Endothelial cell of umbilical vein (primary cell): ENCODE data around the gene LDHD. TPM values are rescaled to one million over a fixed set of nuclear protein-coding genes. Genes with fewer than 3 reads are reported as not detected.

Experiments
- BruUV-seq: library from RNA; stranded (reverse); fragments of 400-500 nt; replicated peaks from 2 replicates; lab custom pipeline; 2021; lab: Mats Ljungman, UMichigan
- CTCF ChIA-PET: fragments of 300-600, 350-600 bp; sonication (Branson Sonifier 250); formaldehyde crosslinking; loops from one replicate; lab custom pipeline; 2021; ENCODE audit warnings: antibody characterized with exemption, inconsistent platforms; lab: Charles Lee
- POLR2A ChIA-PET: fragments of 300-600, 350-600 bp; sonication (Branson Sonifier 250); formaldehyde crosslinking; loops from one replicate; lab custom pipeline; 2021; ENCODE audit warnings: antibody characterized with exemption, inconsistent platforms; lab: Charles Lee
- DNase-seq: peaks from one replicate; pipeline ENCODE4 v3.0.0-alpha.2; 2011; ENCODE audit warnings: low read depth, low spot score
- FAIRE-seq: peaks from 2 replicates; lab custom pipeline; 2011; peaks lifted over from hg19 to GRCh38; lab: Jason Lieb, UNC
- H2AFZ ChIP-seq: 2 replicates; pipeline ENCODE4 v1.6.0; 2012; ENCODE audit warnings: low read depth, low read length, control low read depth, inconsistent platforms
- H3K27ac ChIP-seq: 2 replicates; pipeline ENCODE4 v1.5.1; 2011; ENCODE audit warnings: low read depth, mild to moderate bottlenecking, control low read depth, low read length, moderate library complexity; ENCODE audit not compliant: insufficient read depth
- H3K27me3 ChIP-seq, 2 experiments: 2 replicates each; pipeline versions ENCODE4 v1.6.0 to v1.6.1; 2011; ENCODE audit warnings: low read length in 2 of 2, mixed read lengths in 1 of 2; ENCODE audit not compliant: control insufficient read depth in 2 of 2, insufficient read depth in 2 of 2
- H3K36me3 ChIP-seq, 2 experiments: 2 replicates in 1 of 2; 3 replicates in 1 of 2; pipeline ENCODE4 v1.5.1; 2011; ENCODE audit warnings: low read length in 2 of 2, mild to moderate bottlenecking in 1 of 2, moderate library complexity in 1 of 2; ENCODE audit not compliant: control insufficient read depth in 2 of 2, insufficient read depth in 2 of 2; ENCODE audit errors: extremely low read depth in 1 of 2
- H3K4me1 ChIP-seq: 3 replicates; pipeline ENCODE4 v1.5.1; 2011; ENCODE audit warnings: mild to moderate bottlenecking, low read length; ENCODE audit not compliant: control insufficient read depth, insufficient read depth; ENCODE audit errors: extremely low read depth
- H3K4me2 ChIP-seq: 2 replicates; pipeline ENCODE4 v1.6.1; 2011; ENCODE audit warnings: low read length, control low read depth, mixed read lengths; ENCODE audit not compliant: insufficient read depth
- H3K4me3 ChIP-seq, 3 experiments: fragments of 200-600 bp in 1 of 3; sonication (generic), shearing (Covaris generic) in 1 of 3; replicated peaks in 1 of 3; 2 replicates each; pipeline ENCODE4 v1.5.1; 2011 to 2016; ENCODE audit warnings: control low read depth in 3 of 3, low read length in 3 of 3, mild to moderate bottlenecking in 2 of 3, inconsistent platforms in 1 of 3, low read depth in 1 of 3, moderate library complexity in 1 of 3; ENCODE audit not compliant: insufficient read depth in 1 of 3
- H3K79me2 ChIP-seq: 2 replicates; pipeline ENCODE4 v1.6.0; 2012; ENCODE audit warnings: low read length, inconsistent platforms; ENCODE audit not compliant: control insufficient read depth, insufficient read depth
- H3K9ac ChIP-seq: replicated peaks from 2 replicates; pipeline ENCODE3; 2011; ENCODE audit warnings: low read length, control low read depth; ENCODE audit not compliant: insufficient read depth; ENCODE audit errors: extremely low read depth
- H3K9me1 ChIP-seq: replicated peaks from 3 replicates; pipeline ENCODE4 v1.6.0; 2011; ENCODE audit warnings: mild to moderate bottlenecking, low read length; ENCODE audit not compliant: control insufficient read depth, insufficient read depth; ENCODE audit errors: extremely low read depth
- H3K9me3 ChIP-seq: replicated peaks from 2 replicates; pipeline ENCODE4 v1.5.1; 2012; ENCODE audit warnings: low read length, inconsistent platforms; ENCODE audit not compliant: control insufficient read depth, insufficient read depth
- H4K20me1 ChIP-seq: replicated peaks from 2 replicates; pipeline ENCODE3; 2011; ENCODE audit warnings: mild to moderate bottlenecking, low read length; ENCODE audit not compliant: control insufficient read depth, insufficient read depth; ENCODE audit errors: extremely low read depth
- EZH2 ChIP-seq: IDR thresholded peaks from 2 replicates; pipeline ENCODE4 v1.6.1; 2012; ENCODE audit warnings: borderline replicate concordance, low read depth, mild to moderate bottlenecking, moderate library complexity, low read length, inconsistent platforms; ENCODE audit not compliant: severe bottlenecking
- FOS ChIP-seq: IDR thresholded peaks from 2 replicates; pipeline ENCODE4 v1.6.1; 2011; ENCODE audit warnings: mild to moderate bottlenecking, low read length, moderate library complexity, borderline replicate concordance; ENCODE audit not compliant: insufficient read depth
- JUN ChIP-seq: IDR thresholded peaks from 2 replicates; pipeline ENCODE4 v1.6.1; 2011; ENCODE audit warnings: borderline replicate concordance, low read depth; ENCODE audit not compliant: insufficient read length, insufficient read depth
- MYC ChIP-seq: IDR thresholded peaks from one replicate; pipeline ENCODE4 v1.6.1; 2011; ENCODE audit warnings: mild to moderate bottlenecking, low read depth, low read length
- POLR2A ChIP-seq: IDR thresholded peaks from 2 replicates; pipeline ENCODE4 v1.6.1; 2012; ENCODE audit warnings: low read depth, mild to moderate bottlenecking, control low read depth, low read length
- POLR2AphosphoS5 ChIP-seq: IDR thresholded peaks from 2 replicates; pipeline ENCODE4 v1.6.1; 2012; ENCODE audit warnings: low read depth, mild to moderate bottlenecking, control low read depth, low read length, moderate library complexity; ENCODE audit not compliant: insufficient read depth
- dilution Hi-C: fragments of 300-500 bp; cut with MboI; formaldehyde crosslinking; loops from one replicate; pipeline ENCODE4 v1.15.0; 2019; ENCODE audit warnings: low sequenced_read_pairs; ENCODE audit not compliant: extremely low pct_ligation_motif_present
- intact Hi-C: fragments of 100-400 bp; cut with micrococcal nuclease; formaldehyde crosslinking; loops from one replicate; pipeline ENCODE4 v1.10.0; 2022
- polyA plus RNA-seq, 4 experiments: library from polyadenylated mRNA; depleted of rRNA in 3 of 4; stranded (reverse) in 3 of 4; unstranded in 1 of 4; fragments of >200 nt; gene quantifications; 2 replicates each; pipeline versions ENCODE4 v1.2.1 to v1.2.3, GENCODE V29; 2011 to 2012; ENCODE audit warnings: missing spikeins in 1 of 4
- total RNA-seq: library from RNA; stranded (reverse); gene quantifications from 2 replicates; pipeline ENCODE4 v1.2.3, GENCODE V29; 2021
- TF ChIP-seq, protein P1 (sequence below), 2 donors: IDR thresholded peaks; 1 replicate in 1 of 2; 2 replicates in 1 of 2; pipeline ENCODE4 v1.5.1; 2011; ENCODE audit warnings: low read length in 2 of 2, mild to moderate bottlenecking in 2 of 2, moderate library complexity in 2 of 2, control low read depth in 1 of 2, inconsistent platforms in 1 of 2, low read depth in 1 of 2; ENCODE audit not compliant: insufficient read depth in 1 of 2; ENCODE audit errors: extremely low read depth in 1 of 2

LDHD gene
- total and polyA plus RNA-seq, 2 donors (not counting 3 experiments of a cell fraction or from before 2014, with no cell fraction given), result 0.41 TPM; not detected in 1

GRCh38 chr16:75112734-75113491 is 3.7 kb downstream of the LDHD start:
- H3K4me1 ChIP-seq, result peaks cover 12% of the 10 kb centered on the region
- no peak overlapping the region for H3K27ac ChIP-seq
- DNase-seq (no peak), FAIRE-seq (no peak)
- POLR2A ChIA-PET, result no interaction called here
- H3K9me3 ChIP-seq, result no peaks in the 10 kb centered on the region
- no peak overlapping the region for H2AFZ ChIP-seq
- dilution Hi-C loops (no loop called here), intact Hi-C loops (no loop called here)
- no peak overlapping the region for H3K4me2 ChIP-seq
- H4K20me1 ChIP-seq, result no peaks in the 10 kb centered on the region
- H3K9me1 ChIP-seq, result no peaks in the 10 kb centered on the region
- H3K4me3 ChIP-seq, result no peak overlapping the region
- H3K36me3 ChIP-seq, result no peaks in the 10 kb centered on the region
- CTCF ChIA-PET, result interaction anchor here (0.9 to 7.2 kb wide), 6 partner anchors 18 to 250 kb away, joined by 3 to 317 read pairs (median 10); partner anchors contain the start of gene ZNRF1
- H3K79me2 ChIP-seq, result no peaks in the 10 kb centered on the region
- no peak overlapping the region for H3K9ac ChIP-seq
- no peak for TF ChIP-seq POLR2AphosphoS5
- TF ChIP-seq, protein P1, sequence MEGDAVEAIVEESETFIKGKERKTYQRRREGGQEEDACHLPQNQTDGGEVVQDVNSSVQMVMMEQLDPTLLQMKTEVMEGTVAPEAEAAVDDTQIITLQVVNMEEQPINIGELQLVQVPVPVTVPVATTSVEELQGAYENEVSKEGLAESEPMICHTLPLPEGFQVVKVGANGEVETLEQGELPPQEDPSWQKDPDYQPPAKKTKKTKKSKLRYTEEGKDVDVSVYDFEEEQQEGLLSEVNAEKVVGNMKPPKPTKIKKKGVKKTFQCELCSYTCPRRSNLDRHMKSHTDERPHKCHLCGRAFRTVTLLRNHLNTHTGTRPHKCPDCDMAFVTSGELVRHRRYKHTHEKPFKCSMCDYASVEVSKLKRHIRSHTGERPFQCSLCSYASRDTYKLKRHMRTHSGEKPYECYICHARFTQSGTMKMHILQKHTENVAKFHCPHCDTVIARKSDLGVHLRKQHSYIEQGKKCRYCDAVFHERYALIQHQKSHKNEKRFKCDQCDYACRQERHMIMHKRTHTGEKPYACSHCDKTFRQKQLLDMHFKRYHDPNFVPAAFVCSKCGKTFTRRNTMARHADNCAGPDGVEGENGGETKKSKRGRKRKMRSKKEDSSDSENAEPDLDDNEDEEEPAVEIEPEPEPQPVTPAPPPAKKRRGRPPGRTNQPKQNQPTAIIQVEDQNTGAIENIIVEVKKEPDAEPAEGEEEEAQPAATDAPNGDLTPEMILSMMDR (IDR thresholded peaks at IDR 0.05; ENCODE audit: extremely low read depth in 1 of 2, insufficient read depth in 1 of 2, low read depth in 1 of 2, low read length in 2 of 2), result no peak
- no peak for TF ChIP-seq MYC
- TF ChIP-seq POLR2A, result no peak
- TF ChIP-seq EZH2, result no peak
- TF ChIP-seq JUN, result no peak
- TF ChIP-seq FOS, result no peak
- no TSS peak for BruUV-seq
- H3K27me3 ChIP-seq, result no peaks in the 10 kb centered on the region
